ENCODE data around the gene ST3GAL3. TPM values are rescaled to one million over a fixed set of nuclear protein-coding genes. Genes with fewer than 3 reads are reported as not detected.

ST3GAL3 gene
- total RNA-seq, 1 experiment from 2014 or later: 8.6 TPM

- H3K36me3 Mint-ChIP-seq: 0 out of 2 replicates have a peak, but pooled peaks cover 2% of the 10 kb centered on the region
- DNase-seq (ENCODE audit: low spot score): no peak
- ATAC-seq: no peak
- no peak overlapping the region for H3K4me3 Mint-ChIP-seq
- no peaks in the 10 kb centered on the region for H3K27me3 Mint-ChIP-seq (ENCODE audit: low read depth)
- H3K9me3 Mint-ChIP-seq: no peaks in the 10 kb centered on the region
- ChIA-PET POLR2A (no interaction called here), CTCF (interaction anchor here (1.1 kb wide), 1 partner anchor 28 kb away, joined by 3 read pairs; no protein-coding TSS in a partner anchor)
- H3K27ac Mint-ChIP-seq: no peak overlapping the region
- no peak for TF ChIP-seq SOX15 (CRISPR knock-in tag; IDR thresholded peaks at IDR 0.05)
- no peak for TF ChIP-seq ZNF532 (CRISPR knock-in tag; IDR thresholded peaks at IDR 0.05; ENCODE audit: borderline replicate concordance)
- TF ChIP-seq CREM (CRISPR knock-in tag; IDR thresholded peaks at IDR 0.05): no peak
- TF ChIP-seq TEAD1 (CRISPR knock-in tag; IDR thresholded peaks at IDR 0.05): no peak
- H3K4me1 Mint-ChIP-seq: no peaks in the 10 kb centered on the region
Measured at GRCh38 chr1:43963006-43963405, 255.7 kb downstream of the ST3GAL3 start.

- Mint-ChIP-seq H3K27me3 (ENCODE audit: low read depth) (no peaks in the 10 kb centered on the region), H3K36me3 (0 out of 2 replicates have a peak, but pooled peaks cover under 1% of the 10 kb centered on the region), H3K4me3 (no peak overlapping the region), H3K4me1 (no peaks in the 10 kb centered on the region), H3K9me3 (no peaks in the 10 kb centered on the region), H3K27ac (no peak overlapping the region)
- CTCF ChIA-PET: interaction anchor here (1.1 kb wide), 1 partner anchor 29 kb away, joined by 3 read pairs; no protein-coding TSS in a partner anchor
- POLR2A ChIA-PET: no interaction called here
- ATAC-seq: no peak
- DNase-seq (ENCODE audit: low spot score): no peak
- TF ChIP-seq ETV6 (CRISPR knock-in tag; IDR thresholded peaks at IDR 0.05): no peak
- no peak for TF ChIP-seq ATF1 (CRISPR knock-in tag; IDR thresholded peaks at IDR 0.05)
- no peak for TF ChIP-seq CTCF (IDR thresholded peaks at IDR 0.05)
- no peak for TF ChIP-seq HMGXB4 (CRISPR knock-in tag; IDR thresholded peaks at IDR 0.05)
- no peak for TF ChIP-seq ZMAT4 (CRISPR knock-in tag; IDR thresholded peaks at IDR 0.05)
- TF ChIP-seq KAT7 (CRISPR knock-in tag; IDR thresholded peaks at IDR 0.05; ENCODE audit: borderline replicate concordance): no peak
- TF ChIP-seq ZNF138 (CRISPR knock-in tag; conservative IDR thresholded peaks at IDR 0.05): no peak
- no peak for TF ChIP-seq ATF2 (CRISPR knock-in tag; IDR thresholded peaks at IDR 0.05; ENCODE audit: borderline replicate concordance, low read depth)
- TF ChIP-seq ZSCAN18 (CRISPR knock-in tag; IDR thresholded peaks at IDR 0.05): no peak
- TF ChIP-seq SMAD4 (CRISPR knock-in tag; IDR thresholded peaks at IDR 0.05): no peak
- TF ChIP-seq ZNF263 (CRISPR knock-in tag; IDR thresholded peaks at IDR 0.05; ENCODE audit: low read depth): no peak
- no peak for TF ChIP-seq JUN (CRISPR knock-in tag; IDR thresholded peaks at IDR 0.05)
- TF ChIP-seq ZNF317 (CRISPR knock-in tag; IDR thresholded peaks at IDR 0.05; ENCODE audit: borderline replicate concordance, low read depth): no peak
- no peak for TF ChIP-seq ARID4B (CRISPR knock-in tag; IDR thresholded peaks at IDR 0.05; ENCODE audit: borderline replicate concordance)
Measured at GRCh38 chr1:43963890-43964289, 256.6 kb downstream of the ST3GAL3 start.

All from WTC11 (cell line).